HG02938 (cell line): Measurements from ENCODE around the gene PLCH2.

Experiments
- ATAC-seq: cut with Tn5 transposase; IDR thresholded peaks from one replicate; pipeline ENCODE4 v1.9.1; 2021; ENCODE audit warnings: mild to moderate bottlenecking, moderate library complexity; ENCODE audit not compliant: unreplicated experiment

Gene PLCH2

DNA sequence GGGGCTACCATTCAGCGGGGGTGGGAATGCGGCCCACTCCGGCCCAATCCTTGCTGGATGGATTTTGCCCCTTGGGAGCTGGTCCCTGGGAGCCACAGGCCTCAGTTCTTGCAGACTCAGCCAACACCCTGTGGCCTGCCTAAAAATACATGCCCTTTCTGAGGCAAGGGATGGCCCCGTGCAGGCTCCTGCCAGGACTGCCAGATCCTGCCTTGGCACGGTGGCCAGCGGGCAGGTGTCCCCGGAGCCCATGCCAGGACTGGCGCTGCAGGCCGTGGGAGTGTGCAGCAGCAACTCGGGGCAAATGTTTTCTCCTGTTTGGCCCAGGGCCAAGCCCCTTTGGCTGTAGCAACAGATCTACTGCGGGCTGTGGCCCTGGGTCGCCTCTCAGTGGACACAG is 51.9 kb downstream of the PLCH2 start:
- ATAC-seq: no peak

GRCh38 chr1:2528611-2528965 is 52.5 kb downstream of the PLCH2 start:
- no peak for ATAC-seq

DNA sequence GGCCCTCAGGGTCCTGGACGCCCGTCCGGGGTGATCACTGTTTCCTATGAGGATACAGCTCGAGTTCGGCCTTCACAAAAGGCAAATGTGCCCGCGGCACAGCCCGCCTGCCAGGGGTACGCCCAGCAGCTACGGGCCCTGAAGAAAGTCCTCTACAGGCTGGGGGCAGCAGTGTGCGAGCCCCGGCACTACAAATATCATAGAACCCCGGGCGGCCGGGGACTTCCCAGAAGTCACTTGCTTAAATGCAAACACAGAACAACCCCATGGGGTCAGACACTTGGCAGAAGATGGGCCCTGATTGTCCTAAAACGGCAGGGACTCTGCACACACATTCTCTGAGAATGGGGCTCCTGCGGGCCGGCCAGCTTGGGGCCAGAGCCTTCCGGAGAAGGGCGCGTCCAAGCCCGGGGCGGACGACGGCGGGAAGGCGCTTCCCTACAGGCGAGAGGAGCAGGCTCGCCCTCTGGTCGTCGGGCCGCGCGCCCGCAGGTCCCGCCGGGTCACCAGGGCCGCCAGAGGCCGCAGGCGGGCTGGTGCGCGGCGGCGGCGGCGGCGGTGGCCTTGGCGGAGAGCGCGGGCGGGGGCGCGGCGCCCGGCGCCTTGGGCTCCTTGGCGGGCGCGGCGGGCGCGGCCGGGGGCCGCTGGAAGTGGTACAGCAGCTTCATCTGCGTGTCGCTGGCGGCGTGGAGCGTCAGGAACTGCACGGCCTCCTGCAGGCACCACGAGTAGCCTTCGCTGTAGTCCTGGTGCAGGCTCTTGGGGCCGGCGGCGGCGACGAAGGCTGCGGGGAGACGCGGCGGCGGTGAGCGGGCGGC is 53.1 kb downstream of the PLCH2 start:
- ATAC-seq: no peak

- ATAC-seq: no peak
These were observed 53.9 kb downstream of the PLCH2 start, which contains the start of gene HES5 for GRCh38 chr1:2529784-2530512. HES5 (minus strand) TSS chr1:2530263; CDS start chr1:2530164, 99 bp downstream.

- no peak for ATAC-seq
These were observed 54.6 kb downstream of the PLCH2 start for GRCh38 chr1:2530513-2531361.

DNA sequence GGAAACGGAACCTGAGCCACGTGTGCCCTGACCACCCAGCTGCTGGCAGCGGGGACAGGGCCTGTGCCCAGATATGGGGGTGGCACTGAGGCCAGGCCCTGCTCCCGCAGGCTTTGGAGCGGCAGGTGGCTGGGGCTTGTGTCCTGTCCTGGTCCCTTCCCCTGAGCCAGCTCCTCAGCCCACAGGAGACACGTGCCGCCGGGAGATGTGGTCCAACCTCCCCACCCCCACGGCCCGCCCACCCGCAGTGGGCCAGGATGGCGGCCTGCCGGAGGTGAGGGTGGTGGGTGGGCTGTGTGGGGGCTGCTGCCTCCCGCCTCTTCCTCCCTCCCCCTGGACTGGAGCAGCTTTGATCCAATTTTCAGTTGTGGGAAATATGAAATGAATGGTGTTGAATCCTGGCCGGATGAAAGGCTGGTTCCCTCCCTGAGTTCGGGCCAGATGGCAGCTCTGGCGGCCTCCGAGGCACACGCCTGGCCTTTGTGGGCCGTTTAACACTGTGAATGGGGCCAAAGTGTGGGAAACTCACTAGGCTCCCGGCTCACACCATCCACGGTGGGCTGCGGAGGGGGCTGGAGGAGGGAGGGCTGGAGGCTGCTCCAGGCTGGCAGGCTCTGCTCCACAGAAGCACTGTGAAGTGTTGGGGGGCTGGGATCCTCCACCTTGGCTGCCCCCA is 56.5 kb downstream of the PLCH2 start:
- no peak for ATAC-seq

- no peak for ATAC-seq
These were observed 57.3 kb downstream of the PLCH2 start for GRCh38 chr1:2533365-2533764.

DNA sequence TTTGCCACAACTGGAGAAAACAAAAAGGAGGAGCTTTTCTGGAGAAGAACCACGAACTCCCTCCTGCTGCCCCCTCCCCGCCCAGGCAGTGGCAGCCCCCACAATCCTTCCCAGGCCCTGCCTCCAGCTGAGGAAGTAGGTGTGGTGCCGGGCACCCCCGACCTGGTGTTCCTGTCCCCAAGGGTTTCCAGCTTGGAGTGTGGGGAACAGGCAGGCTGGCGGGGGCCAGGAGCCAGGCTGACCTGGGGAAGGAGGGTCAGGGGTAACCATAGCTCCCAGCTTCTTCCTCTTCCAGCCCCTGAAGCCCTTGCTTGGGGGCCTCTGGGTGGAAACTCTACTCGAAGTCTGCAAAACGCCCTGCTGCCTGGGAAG is 58.2 kb downstream of the PLCH2 start:
- no peak for ATAC-seq

GRCh38 chr1:2534687-2535441 is 58.8 kb downstream of the PLCH2 start:
- ATAC-seq: no peak

DNA sequence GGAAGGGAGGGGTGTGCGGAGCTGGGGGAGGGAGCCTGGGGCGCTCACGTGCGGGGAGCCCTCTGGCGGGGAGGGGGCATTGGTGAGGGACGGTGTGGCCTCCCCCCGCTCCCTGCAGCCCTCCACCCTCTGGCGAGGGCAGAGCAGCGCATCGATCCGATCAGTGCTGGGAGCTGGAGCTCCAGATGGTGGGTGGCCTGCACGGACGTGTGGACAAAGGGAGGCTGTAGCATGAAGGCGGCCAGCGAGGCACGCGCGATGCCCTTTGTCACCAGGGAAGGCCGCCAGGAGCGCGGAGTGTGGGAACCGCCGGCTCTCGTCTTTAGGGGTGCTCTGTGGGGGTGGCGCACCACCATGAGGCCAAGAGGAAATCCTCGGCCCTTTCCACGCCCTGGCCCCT is 59.4 kb downstream of the PLCH2 start:
- ATAC-seq: no peak

DNA sequence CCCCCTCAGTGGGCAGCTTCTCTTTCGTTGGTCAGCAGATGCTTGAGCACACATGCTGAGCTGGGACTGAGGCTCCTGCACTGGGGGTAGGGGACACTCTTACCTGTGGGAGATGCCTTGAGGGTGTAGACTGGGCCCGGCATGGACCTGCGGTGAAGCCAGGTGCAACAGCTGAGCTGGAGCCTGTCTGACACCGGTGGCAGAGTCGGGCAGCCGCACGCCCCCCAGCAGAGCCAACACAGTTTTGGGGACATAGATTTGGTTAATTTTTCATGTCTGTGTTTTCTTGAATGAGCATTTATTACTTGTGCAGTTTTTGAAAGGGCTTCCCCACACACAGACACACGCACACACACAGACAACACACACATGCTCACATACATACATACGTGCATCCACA is 59.9 kb downstream of the PLCH2 start:
- ATAC-seq: no peak

DNA sequence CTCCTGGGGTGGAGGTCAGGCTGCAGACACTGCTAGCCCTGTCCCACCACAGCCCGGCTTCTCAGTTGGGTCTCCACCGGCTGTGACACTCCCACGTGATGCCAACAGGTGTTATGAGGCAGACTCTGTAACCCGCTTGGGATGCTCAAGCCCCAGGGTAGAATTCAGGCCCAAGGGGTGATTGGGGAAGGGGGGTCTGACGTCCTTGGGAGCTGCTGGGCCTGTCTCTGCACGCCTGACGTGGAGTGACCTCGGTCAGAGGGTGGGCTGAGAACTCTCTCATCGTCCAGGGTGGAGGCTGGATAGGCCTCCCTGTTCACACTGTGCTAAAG is 61.7 kb downstream of the PLCH2 start:
- no peak for ATAC-seq

- ATAC-seq: no peak
These were observed 62.3 kb downstream of the PLCH2 start for GRCh38 chr1:2538376-2538775.

GRCh38 chr1:2538872-2539271 is 62.8 kb downstream of the PLCH2 start:
- no peak for ATAC-seq

- ATAC-seq: no peak
These were observed 63.3 kb downstream of the PLCH2 start for GRCh38 chr1:2539312-2539907.

- no peak for ATAC-seq
These were observed 64.9 kb downstream of the PLCH2 start for GRCh38 chr1:2540816-2541492.

DNA sequence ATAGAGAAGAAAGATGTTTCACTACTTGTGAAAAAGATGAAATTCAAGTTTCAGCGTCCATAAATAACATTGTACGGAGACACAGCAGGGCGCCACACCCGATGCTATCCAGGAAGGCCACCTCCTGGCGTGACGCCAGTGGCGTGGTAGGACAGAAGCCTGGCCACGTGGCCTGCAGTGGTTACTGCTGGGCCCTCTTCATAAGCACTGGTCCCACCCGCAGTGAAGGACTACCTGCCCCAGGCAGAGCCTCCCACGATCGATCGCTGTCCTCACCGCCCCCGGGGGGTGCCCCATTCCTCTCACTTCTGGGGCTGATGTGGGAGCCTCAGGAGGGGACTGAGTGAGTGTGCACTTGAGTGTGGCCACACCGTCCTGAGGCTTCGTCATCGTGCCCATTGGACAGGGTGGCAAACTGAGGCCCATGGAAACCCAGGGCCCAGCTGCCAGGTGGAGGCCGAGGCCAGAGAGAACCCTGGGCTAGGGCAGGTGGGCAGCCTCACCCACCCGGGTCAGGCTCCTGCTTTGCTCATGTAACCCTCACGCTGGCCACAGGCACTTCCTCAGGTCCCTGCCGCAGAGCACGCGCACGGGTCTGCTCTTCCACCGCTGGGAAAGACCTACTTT is 65.6 kb downstream of the PLCH2 start:
- ATAC-seq: no peak

DNA sequence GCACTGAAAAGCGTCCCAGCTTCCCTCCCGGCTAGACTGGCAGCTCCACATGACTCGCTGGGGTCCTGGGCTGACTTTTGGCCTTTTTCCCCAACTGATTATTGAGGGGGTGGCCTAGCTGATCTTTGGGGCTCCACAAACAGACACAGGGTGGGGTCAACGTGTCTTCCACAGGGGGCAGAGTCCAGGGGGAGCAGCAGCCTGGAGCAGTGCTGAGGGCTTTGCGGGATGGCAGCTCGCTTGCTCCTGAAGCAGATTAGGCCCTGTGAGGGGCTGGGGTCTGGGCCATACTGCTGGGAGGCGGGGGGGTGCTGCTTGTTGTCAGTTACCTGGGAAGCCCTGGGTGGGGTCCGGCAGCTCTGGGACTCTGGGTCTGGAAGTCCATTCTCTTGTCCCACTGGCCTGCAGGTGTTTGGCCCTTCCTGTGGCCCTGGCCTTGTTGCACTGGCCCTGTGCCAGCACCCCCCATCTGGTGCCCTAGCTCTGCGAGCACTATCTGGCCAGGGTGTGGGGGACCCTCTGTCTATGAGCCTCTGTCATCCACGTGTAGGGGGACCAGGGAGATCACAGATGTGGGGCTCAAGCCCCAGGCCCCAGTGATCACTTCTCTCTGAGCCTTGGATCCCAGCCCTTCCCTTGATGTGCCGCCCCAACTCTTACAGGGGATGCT is 66.3 kb downstream of the PLCH2 start:
- no peak for ATAC-seq
